Measurements from ENCODE around the gene AHCYL2.

The AHCYL2 gene

GRCh38 chr7:129210256-129210988 is 14.4 kb upstream of the AHCYL2 start:
- Histone ChIP-seq H3K27me3 (ENCODE audit: control insufficient read depth, low read length) (no peaks in the 10 kb centered on the region), H3K27ac (ENCODE audit: low read depth, low read length) (no peak overlapping the region), H3K4me2 (ENCODE audit: low read length) (no peak overlapping the region), H3K9me3 (ENCODE audit: control insufficient read depth, insufficient read depth, low read length) (no peaks in the 10 kb centered on the region), H4K20me1 (ENCODE audit: control insufficient read depth, insufficient read depth, low read depth, low read length) (no peaks in the 10 kb centered on the region), H3K4me1 (ENCODE audit: control insufficient read depth, low read length) (peaks cover 12% of the 10 kb centered on the region), H3K79me2 (ENCODE audit: control insufficient read depth, low read length) (no peaks in the 10 kb centered on the region), H3K36me3 (ENCODE audit: control insufficient read depth, low read length) (no peaks in the 10 kb centered on the region), H3F3A (ENCODE audit: control insufficient read depth, insufficient read depth) (no peaks in the 10 kb centered on the region), H3K9me2 (replicated peaks; ENCODE audit: control insufficient read depth, low read length) (no peaks in the 10 kb centered on the region), H3K4me3 (ENCODE audit: low read length) (no peak overlapping the region)
- TF ChIP-seq EZH2phosphoT487 (IDR thresholded peaks at IDR 0.05; ENCODE audit: borderline replicate concordance, low read length): no peak
- TF ChIP-seq CTCF (IDR thresholded peaks at IDR 0.05; ENCODE audit: low read depth, low read length, poor library complexity, severe bottlenecking): peak; percentile 97

GRCh38 chr7:129210989-129211312 is 13.9 kb upstream of the AHCYL2 start:
- Histone ChIP-seq H3K79me2 (ENCODE audit: control insufficient read depth, low read length) (no peaks in the 10 kb centered on the region), H3K36me3 (ENCODE audit: control insufficient read depth, low read length) (no peaks in the 10 kb centered on the region), H3K4me1 (ENCODE audit: control insufficient read depth, low read length) (peaks cover 12% of the 10 kb centered on the region), H3F3A (ENCODE audit: control insufficient read depth, insufficient read depth) (no peaks in the 10 kb centered on the region), H3K9me2 (replicated peaks; ENCODE audit: control insufficient read depth, low read length) (no peaks in the 10 kb centered on the region), H3K4me2 (ENCODE audit: low read length) (no peak overlapping the region), H3K4me3 (ENCODE audit: low read length) (no peak overlapping the region), H3K27me3 (ENCODE audit: control insufficient read depth, low read length) (no peaks in the 10 kb centered on the region), H3K9me3 (ENCODE audit: control insufficient read depth, insufficient read depth, low read length) (0 out of 2 replicates have a peak, but pooled peaks cover 2% of the 10 kb centered on the region), H3K27ac (ENCODE audit: low read depth, low read length) (no peak overlapping the region), H4K20me1 (ENCODE audit: control insufficient read depth, insufficient read depth, low read depth, low read length) (no peaks in the 10 kb centered on the region)
- TF ChIP-seq EZH2phosphoT487 (IDR thresholded peaks at IDR 0.05; ENCODE audit: borderline replicate concordance, low read length) (no peak), CTCF (IDR thresholded peaks at IDR 0.05; ENCODE audit: low read depth, low read length, poor library complexity, severe bottlenecking) (no peak)

GRCh38 chr7:129212126-129212525 is 12.7 kb upstream of the AHCYL2 start:
- H3K9me3 ChIP-seq (ENCODE audit: control insufficient read depth, insufficient read depth, low read length): 0 out of 2 replicates have a peak, but pooled peaks cover 2% of the 10 kb centered on the region
- H3K4me1 ChIP-seq (ENCODE audit: control insufficient read depth, low read length): peaks cover 12% of the 10 kb centered on the region
- no peaks in the 10 kb centered on the region for H3F3A ChIP-seq (ENCODE audit: control insufficient read depth, insufficient read depth)
- 0 out of 2 replicates have a peak overlapping the region, but pooled peaks have one; percentile 11 for H3K4me2 ChIP-seq (ENCODE audit: low read length)
- H3K36me3 ChIP-seq (ENCODE audit: control insufficient read depth, low read length): no peaks in the 10 kb centered on the region
- H3K27ac ChIP-seq (ENCODE audit: low read depth, low read length): no peak overlapping the region
- no peaks in the 10 kb centered on the region for H4K20me1 ChIP-seq (ENCODE audit: control insufficient read depth, insufficient read depth, low read depth, low read length)
- H3K79me2 ChIP-seq (ENCODE audit: control insufficient read depth, low read length): no peaks in the 10 kb centered on the region
- TF ChIP-seq CTCF (IDR thresholded peaks at IDR 0.05; ENCODE audit: low read depth, low read length, poor library complexity, severe bottlenecking) (no peak), EZH2phosphoT487 (IDR thresholded peaks at IDR 0.05; ENCODE audit: borderline replicate concordance, low read length) (no peak)
- H3K4me3 ChIP-seq (ENCODE audit: low read length): no peak overlapping the region
- no peaks in the 10 kb centered on the region for H3K9me2 ChIP-seq (replicated peaks; ENCODE audit: control insufficient read depth, low read length)
- no peaks in the 10 kb centered on the region for H3K27me3 ChIP-seq (ENCODE audit: control insufficient read depth, low read length)
